ENCODE measurements around the gene CHRD. TPM values are rescaled to one million over a fixed set of nuclear protein-coding genes. Genes with fewer than 3 reads are reported as not detected.
A peak's percentile ranks its signal among the peaks of the same experiment; 100 is the strongest.

Gene CHRD
- total and polyA plus RNA-seq, 9 donors = 14.1 to 21.9 (median 17.6) TPM

DNA sequence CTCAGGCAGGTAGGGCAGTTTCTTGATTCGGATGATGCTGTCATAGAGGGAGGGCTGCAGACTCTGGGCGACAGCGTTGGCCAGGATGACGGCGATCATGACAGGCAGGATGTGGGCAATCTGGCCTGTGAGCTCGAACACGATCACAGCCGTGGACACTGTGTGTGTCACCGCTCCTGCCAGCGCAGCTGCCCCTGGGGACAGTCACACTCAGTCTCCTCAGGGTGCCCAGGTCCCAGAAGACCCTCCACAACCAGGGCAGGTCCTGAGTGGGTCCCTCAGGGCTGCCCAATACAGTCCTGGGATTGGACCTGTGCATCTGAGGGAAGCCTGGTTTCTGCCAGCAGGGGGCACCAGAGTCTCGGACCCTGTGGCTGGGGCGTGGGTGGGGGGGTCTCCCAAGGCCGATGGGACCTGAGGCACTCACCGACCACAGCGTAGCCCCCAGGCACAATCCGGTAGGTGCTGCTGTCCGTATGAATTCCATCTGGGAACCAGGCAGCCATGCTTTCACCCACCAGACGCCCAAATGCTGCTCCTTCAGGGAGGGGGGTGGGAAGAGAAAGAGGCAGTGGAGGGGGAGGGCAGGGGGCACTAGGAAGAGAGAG, 25.6 kb upstream of the CHRD start:
- WGBS (ENCODE audit: insufficient coverage) = 70% methylated on average over 12 of the region's 18 CpGs
- H3K27ac ChIP-seq (ENCODE audit: low read length) = no peak overlapping the region
- H3K4me1 ChIP-seq (ENCODE audit: control insufficient read depth, insufficient read depth, low read length) = peaks cover 8% of the 10 kb centered on the region
- H3K27me3 ChIP-seq (ENCODE audit: control insufficient read depth, insufficient read depth, low read length) = no peaks in the 10 kb centered on the region
- H3K9me3 ChIP-seq (replicated peaks; ENCODE audit: control insufficient read depth, low read depth, low read length) = no peaks in the 10 kb centered on the region
- H3K4me3 ChIP-seq (ENCODE audit: low read length) = no peak overlapping the region
- DNase-seq = peak; percentile 41
- H3K36me3 ChIP-seq (ENCODE audit: control insufficient read depth, insufficient read depth, low read length) = peaks cover 32% of the 10 kb centered on the region

DNA sequence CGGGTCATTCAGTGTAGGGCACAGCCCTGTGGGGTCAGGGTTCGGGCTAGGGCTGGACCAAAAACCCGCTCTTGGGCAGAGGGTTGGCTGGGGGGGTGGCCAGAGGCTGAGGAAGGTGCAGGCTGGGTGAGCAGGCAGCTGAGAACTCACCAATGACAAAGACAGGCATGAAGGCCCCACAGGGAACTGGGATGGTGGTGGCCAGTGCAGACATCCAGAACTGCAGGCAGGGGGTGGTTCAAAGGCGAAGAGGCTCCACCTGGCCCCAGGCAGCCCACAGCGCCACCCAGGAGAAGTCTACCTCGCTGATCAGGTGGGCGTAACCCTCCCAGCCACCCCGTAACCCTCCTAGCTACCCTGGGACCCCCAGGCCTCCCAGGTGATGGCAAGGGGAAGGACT, 25.1 kb upstream of the CHRD start:
- H3K27me3 ChIP-seq (ENCODE audit: control insufficient read depth, insufficient read depth, low read length) = no peaks in the 10 kb centered on the region
- WGBS (ENCODE audit: insufficient coverage) = 76% methylated on average over 5 of the region's 8 CpGs
- H3K4me3 ChIP-seq (ENCODE audit: low read length) = no peak overlapping the region
- peaks cover 32% of the 10 kb centered on the region for H3K36me3 ChIP-seq (ENCODE audit: control insufficient read depth, insufficient read depth, low read length)
- no peaks in the 10 kb centered on the region for H3K9me3 ChIP-seq (replicated peaks; ENCODE audit: control insufficient read depth, low read depth, low read length)
- peaks cover 8% of the 10 kb centered on the region for H3K4me1 ChIP-seq (ENCODE audit: control insufficient read depth, insufficient read depth, low read length)
- H3K27ac ChIP-seq (ENCODE audit: low read length) = no peak overlapping the region
- no peak for DNase-seq

- H3K4me3 ChIP-seq (ENCODE audit: low read length) = no peak overlapping the region
- H3K9me3 ChIP-seq (replicated peaks; ENCODE audit: control insufficient read depth, low read depth, low read length) = no peaks in the 10 kb centered on the region
- peaks cover 32% of the 10 kb centered on the region for H3K36me3 ChIP-seq (ENCODE audit: control insufficient read depth, insufficient read depth, low read length)
- H3K27ac ChIP-seq (ENCODE audit: low read length) = no peak overlapping the region
- no peaks in the 10 kb centered on the region for H3K27me3 ChIP-seq (ENCODE audit: control insufficient read depth, insufficient read depth, low read length)
- DNase-seq = no peak
- peaks cover 13% of the 10 kb centered on the region for H3K4me1 ChIP-seq (ENCODE audit: control insufficient read depth, insufficient read depth, low read length)
- 73% methylated on average over 18 of the region's 18 CpGs for WGBS (ENCODE audit: insufficient coverage)
Observed at GRCh38 chr3:184355261-184356040, 24.4 kb upstream of the CHRD start.

GRCh38 chr3:184357248-184358123, 22.4 kb upstream of the CHRD start:
- Histone ChIP-seq H3K4me1 (ENCODE audit: control insufficient read depth, insufficient read depth, low read length) (peaks cover 15% of the 10 kb centered on the region), H3K36me3 (ENCODE audit: control insufficient read depth, insufficient read depth, low read length) (peaks cover 28% of the 10 kb centered on the region), H3K27me3 (ENCODE audit: control insufficient read depth, insufficient read depth, low read length) (no peaks in the 10 kb centered on the region), H3K27ac (ENCODE audit: low read length) (no peak overlapping the region), H3K4me3 (ENCODE audit: low read length) (no peak overlapping the region), H3K9me3 (replicated peaks; ENCODE audit: control insufficient read depth, low read depth, low read length) (no peaks in the 10 kb centered on the region)
- DNase-seq = no peak
- WGBS (ENCODE audit: insufficient coverage) = 90% methylated on average over 9 of the region's 24 CpGs

GRCh38 chr3:184358124-184358767, 21.6 kb upstream of the CHRD start:
- no peak for DNase-seq
- H3K36me3 ChIP-seq (ENCODE audit: control insufficient read depth, insufficient read depth, low read length) = peaks cover 25% of the 10 kb centered on the region
- no peak overlapping the region for H3K27ac ChIP-seq (ENCODE audit: low read length)
- H3K9me3 ChIP-seq (replicated peaks; ENCODE audit: control insufficient read depth, low read depth, low read length) = no peaks in the 10 kb centered on the region
- H3K4me3 ChIP-seq (ENCODE audit: low read length) = no peak overlapping the region
- peaks cover 15% of the 10 kb centered on the region for H3K4me1 ChIP-seq (ENCODE audit: control insufficient read depth, insufficient read depth, low read length)
- no peaks in the 10 kb centered on the region for H3K27me3 ChIP-seq (ENCODE audit: control insufficient read depth, insufficient read depth, low read length)
- WGBS (ENCODE audit: insufficient coverage) = 87% methylated on average over 9 of the region's 12 CpGs

DNA sequence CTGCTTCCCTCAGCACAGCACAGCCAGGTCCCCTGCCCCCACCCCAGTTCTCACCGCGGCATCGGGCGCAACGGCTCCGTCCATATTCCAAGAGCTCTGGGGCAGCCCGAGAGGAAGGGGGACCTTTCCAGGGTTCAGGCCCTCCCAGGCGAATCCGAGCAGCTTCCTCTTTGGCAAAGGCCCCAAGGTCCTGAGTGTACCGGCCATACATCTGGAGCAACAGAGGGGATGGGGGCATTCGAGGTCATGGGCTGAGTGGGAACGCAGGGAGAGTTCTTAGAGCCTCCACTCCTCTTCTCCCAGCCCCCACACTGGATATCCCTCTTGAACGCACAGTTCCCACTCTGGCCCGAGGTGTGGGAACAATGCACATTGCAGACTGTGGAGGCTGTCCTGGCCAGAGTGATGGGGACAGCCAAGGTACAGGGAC, 20.9 kb upstream of the CHRD start:
- no peaks in the 10 kb centered on the region for H3K9me3 ChIP-seq (replicated peaks; ENCODE audit: control insufficient read depth, low read depth, low read length)
- WGBS (ENCODE audit: insufficient coverage) = 48% methylated on average over 11 of the region's 14 CpGs
- peak; percentile 46 for DNase-seq
- H3K4me1 ChIP-seq (ENCODE audit: control insufficient read depth, insufficient read depth, low read length) = peaks cover 19% of the 10 kb centered on the region
- H3K27ac ChIP-seq (ENCODE audit: low read length) = no peak overlapping the region
- no peak overlapping the region for H3K4me3 ChIP-seq (ENCODE audit: low read length)
- peaks cover 23% of the 10 kb centered on the region for H3K36me3 ChIP-seq (ENCODE audit: control insufficient read depth, insufficient read depth, low read length)
- no peaks in the 10 kb centered on the region for H3K27me3 ChIP-seq (ENCODE audit: control insufficient read depth, insufficient read depth, low read length)

GRCh38 chr3:184359610-184360009, 20.2 kb upstream of the CHRD start:
- Histone ChIP-seq H3K27me3 (ENCODE audit: control insufficient read depth, insufficient read depth, low read length) (no peaks in the 10 kb centered on the region), H3K27ac (ENCODE audit: low read length) (no peak overlapping the region), H3K4me3 (ENCODE audit: low read length) (no peak overlapping the region), H3K36me3 (ENCODE audit: control insufficient read depth, insufficient read depth, low read length) (peaks cover 26% of the 10 kb centered on the region), H3K4me1 (ENCODE audit: control insufficient read depth, insufficient read depth, low read length) (peaks cover 21% of the 10 kb centered on the region), H3K9me3 (replicated peaks; ENCODE audit: control insufficient read depth, low read depth, low read length) (no peaks in the 10 kb centered on the region)
- WGBS (ENCODE audit: insufficient coverage) = 45% methylated on average over 8 of the region's 9 CpGs
- DNase-seq = no peak

- 42% methylated on average over 4 of the region's 12 CpGs for WGBS (ENCODE audit: insufficient coverage)
- peak overlapping the region; percentile 65 for H3K4me3 ChIP-seq (ENCODE audit: low read length)
- DNase-seq = no peak
Observed at GRCh38 chr3:184360070-184360928, 19.6 kb upstream of the CHRD start.

DNA sequence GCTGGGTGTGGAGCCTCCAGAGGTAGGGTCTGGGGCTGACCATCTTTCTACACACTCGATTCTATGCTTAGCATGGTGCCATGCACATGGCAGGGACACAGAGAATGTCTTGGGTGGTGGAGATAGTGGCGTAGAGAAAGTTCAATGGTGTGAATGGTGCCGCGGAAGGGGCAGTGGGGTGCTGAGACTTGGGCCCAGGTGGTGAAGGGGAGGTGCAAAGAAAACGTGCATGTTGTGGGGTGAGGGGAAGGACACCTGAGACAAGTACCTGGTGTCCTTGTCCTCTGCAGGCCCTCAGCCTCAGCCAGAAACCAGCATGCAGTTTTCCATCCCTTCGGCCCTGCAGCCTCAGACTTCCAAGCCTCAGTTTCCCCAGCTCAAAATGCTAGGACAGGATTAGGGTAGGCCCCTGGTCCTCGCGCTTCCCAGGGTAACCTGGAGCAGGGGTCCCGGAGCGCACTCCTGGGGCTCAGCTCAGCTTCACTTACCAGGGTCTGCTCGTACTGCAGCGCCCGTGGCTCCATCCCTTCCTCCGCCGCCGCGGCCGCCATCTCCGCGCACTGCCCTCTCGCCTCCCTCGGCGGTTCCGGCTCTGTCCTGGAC, 18.8 kb upstream of the CHRD start:
- Histone ChIP-seq H3K9me3 (replicated peaks; ENCODE audit: control insufficient read depth, low read depth, low read length) (no peaks in the 10 kb centered on the region), H3K36me3 (ENCODE audit: control insufficient read depth, insufficient read depth, low read length) (peaks cover 29% of the 10 kb centered on the region), H3K27me3 (ENCODE audit: control insufficient read depth, insufficient read depth, low read length) (no peaks in the 10 kb centered on the region), H3K4me1 (ENCODE audit: control insufficient read depth, insufficient read depth, low read length) (peaks cover 21% of the 10 kb centered on the region), H3K4me3 (ENCODE audit: low read length) (peak overlapping the region; percentile 65), H3K27ac (ENCODE audit: low read length) (peak overlapping the region; percentile 40)
- WGBS (ENCODE audit: insufficient coverage) = 6% methylated on average over 23 of the region's 24 CpGs
- DNase-seq = no peak

More at GRCh38 chr3:184360070-184360928, 19.6 kb upstream of the CHRD start:
- Histone ChIP-seq H3K4me1 (ENCODE audit: control insufficient read depth, insufficient read depth, low read length) (peaks cover 21% of the 10 kb centered on the region), H3K36me3 (ENCODE audit: control insufficient read depth, insufficient read depth, low read length) (peaks cover 33% of the 10 kb centered on the region), H3K9me3 (replicated peaks; ENCODE audit: control insufficient read depth, low read depth, low read length) (no peaks in the 10 kb centered on the region), H3K27me3 (ENCODE audit: control insufficient read depth, insufficient read depth, low read length) (no peaks in the 10 kb centered on the region), H3K27ac (ENCODE audit: low read length) (no peak overlapping the region)
